Measurements from ENCODE around the gene LRRTM2. TPM values are rescaled to one million over a fixed set of nuclear protein-coding genes. Genes with fewer than 3 reads are reported as not detected.

LRRTM2 gene
- total RNA-seq, 1 experiment from 2014 or later, result not detected

DNA sequence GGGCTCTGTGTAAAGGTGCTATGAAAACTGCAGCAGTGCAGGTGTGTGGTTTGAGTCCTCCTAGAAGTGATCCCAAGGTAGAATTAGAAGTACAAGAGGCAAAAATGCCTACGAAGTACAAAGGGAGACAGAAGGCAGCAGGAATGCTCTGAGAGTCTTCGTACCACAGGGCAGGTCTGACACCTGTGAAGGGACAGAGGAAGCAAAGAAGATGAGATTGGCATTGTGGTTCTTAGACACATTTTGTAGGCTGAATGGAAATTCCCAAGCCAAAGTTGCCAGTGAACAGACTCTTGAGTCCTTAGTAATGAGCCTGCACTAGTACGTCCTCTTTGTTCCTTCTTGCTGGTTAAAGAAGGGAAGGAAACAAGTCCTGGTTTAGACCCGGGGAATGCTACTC is 1.7 kb upstream of the LRRTM2 start:
- Histone ChIP-seq H4K20me1 (ENCODE audit: insufficient read depth, low read depth, low read length) (0 out of 2 replicates have a peak, but pooled peaks cover 5% of the 10 kb centered on the region), H3K36me3 (ENCODE audit: insufficient read depth, low read length) (no peaks in the 10 kb centered on the region), H3K4me3 (ENCODE audit: low read length) (no peak overlapping the region), H3K27me3 (ENCODE audit: low read length) (no peaks in the 10 kb centered on the region), H3K27ac (ENCODE audit: low read length) (no peak overlapping the region), H3K9me2 (replicated peaks; ENCODE audit: insufficient read depth, low read length) (no peaks in the 10 kb centered on the region), H3K4me2 (ENCODE audit: low read depth, low read length, poor library complexity, severe bottlenecking) (no peak overlapping the region), H3K4me1 (ENCODE audit: low read length) (no peaks in the 10 kb centered on the region), H2AFZ (ENCODE audit: low read length) (no peak overlapping the region), H3K9me3 (ENCODE audit: low read length) (no peaks in the 10 kb centered on the region), H3K9ac (ENCODE audit: low read length) (no peak overlapping the region), H3K79me2 (ENCODE audit: low read length) (no peaks in the 10 kb centered on the region)
- DNase-seq, result no peak

DNA sequence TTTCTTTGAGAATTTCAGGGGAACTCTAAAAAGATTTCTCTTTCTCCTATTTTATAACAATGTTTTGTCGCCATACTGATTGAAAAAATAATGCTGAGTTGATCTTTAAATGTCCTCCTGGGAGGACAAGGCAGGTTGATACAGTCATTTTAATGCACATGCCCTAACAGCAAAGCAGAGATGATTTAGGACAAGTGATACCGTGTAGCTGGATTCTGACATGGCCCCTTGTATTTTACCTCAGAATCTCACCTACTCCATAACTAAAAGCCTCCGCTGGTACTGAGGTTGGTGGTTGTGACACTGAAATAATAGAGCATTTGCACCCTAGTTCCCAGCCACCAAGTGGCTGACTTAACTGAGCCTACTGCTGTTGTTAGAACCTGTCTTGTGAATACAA is 811 bp upstream of the LRRTM2 start:
- Histone ChIP-seq H3K4me2 (ENCODE audit: low read depth, low read length, poor library complexity, severe bottlenecking) (no peak overlapping the region), H3K9ac (ENCODE audit: low read length) (no peak overlapping the region), H3K27ac (ENCODE audit: low read length) (no peak overlapping the region), H3K27me3 (ENCODE audit: low read length) (no peaks in the 10 kb centered on the region), H3K4me3 (ENCODE audit: low read length) (no peak overlapping the region), H3K36me3 (ENCODE audit: insufficient read depth, low read length) (no peaks in the 10 kb centered on the region), H4K20me1 (ENCODE audit: insufficient read depth, low read depth, low read length) (0 out of 2 replicates have a peak, but pooled peaks cover 5% of the 10 kb centered on the region), H3K79me2 (ENCODE audit: low read length) (no peaks in the 10 kb centered on the region), H3K4me1 (ENCODE audit: low read length) (no peaks in the 10 kb centered on the region), H3K9me3 (ENCODE audit: low read length) (no peaks in the 10 kb centered on the region), H2AFZ (ENCODE audit: low read length) (no peak overlapping the region), H3K9me2 (replicated peaks; ENCODE audit: insufficient read depth, low read length) (no peaks in the 10 kb centered on the region)
- DNase-seq, result no peak

DNA sequence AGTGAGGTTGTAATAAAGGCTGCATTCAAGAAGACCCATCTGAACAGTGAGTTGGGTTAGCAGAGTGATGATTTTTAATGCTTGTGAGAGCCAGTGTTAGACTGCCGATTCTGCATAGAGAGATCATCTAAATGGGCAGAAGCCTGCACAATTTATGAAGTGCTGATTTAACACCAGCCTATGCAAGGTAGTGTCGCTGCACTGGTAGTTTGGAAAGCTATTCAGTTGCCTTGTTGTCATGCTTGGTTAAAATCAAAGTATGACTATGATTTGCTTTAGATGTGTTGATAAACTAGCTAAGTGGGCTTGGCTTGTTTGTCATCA is 379 bp upstream of the LRRTM2 start:
- H3K36me3 ChIP-seq (ENCODE audit: insufficient read depth, low read length), result no peaks in the 10 kb centered on the region
- no peak overlapping the region for H3K4me2 ChIP-seq (ENCODE audit: low read depth, low read length, poor library complexity, severe bottlenecking)
- H3K9me2 ChIP-seq (replicated peaks; ENCODE audit: insufficient read depth, low read length), result no peaks in the 10 kb centered on the region
- H3K27ac ChIP-seq (ENCODE audit: low read length), result no peak overlapping the region
- no peak overlapping the region for H3K4me3 ChIP-seq (ENCODE audit: low read length)
- H2AFZ ChIP-seq (ENCODE audit: low read length), result no peak overlapping the region
- no peak overlapping the region for H3K9ac ChIP-seq (ENCODE audit: low read length)
- 0 out of 2 replicates have a peak, but pooled peaks cover 5% of the 10 kb centered on the region for H4K20me1 ChIP-seq (ENCODE audit: insufficient read depth, low read depth, low read length)
- H3K79me2 ChIP-seq (ENCODE audit: low read length), result no peaks in the 10 kb centered on the region
- H3K4me1 ChIP-seq (ENCODE audit: low read length), result no peaks in the 10 kb centered on the region
- H3K27me3 ChIP-seq (ENCODE audit: low read length), result no peaks in the 10 kb centered on the region
- DNase-seq, result no peak
- H3K9me3 ChIP-seq (ENCODE audit: low read length), result no peaks in the 10 kb centered on the region

DNA sequence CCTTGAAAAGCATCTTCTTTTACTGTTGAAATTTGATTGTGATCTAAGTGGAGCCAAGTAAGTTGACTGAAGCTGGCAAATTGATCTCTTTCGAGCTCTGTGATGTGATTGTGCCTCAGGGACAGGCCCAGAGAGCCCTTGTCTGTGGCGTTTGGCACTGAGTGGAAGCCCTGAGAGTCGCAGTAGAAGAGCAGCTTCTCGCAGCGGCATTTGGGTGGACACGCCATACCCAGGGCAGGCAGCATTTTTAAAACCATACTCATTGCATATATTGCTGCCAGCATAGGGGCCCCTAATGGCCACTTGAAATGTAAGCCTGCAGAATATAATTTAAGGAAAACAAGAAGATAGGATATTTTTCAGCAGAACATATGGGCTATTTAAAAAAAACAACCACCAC is 894 bp downstream of the LRRTM2 start:
- Histone ChIP-seq H3K9me2 (replicated peaks; ENCODE audit: insufficient read depth, low read length) (no peaks in the 10 kb centered on the region), H3K9ac (ENCODE audit: low read length) (no peak overlapping the region), H3K4me1 (ENCODE audit: low read length) (no peaks in the 10 kb centered on the region), H2AFZ (ENCODE audit: low read length) (no peak overlapping the region), H3K27ac (ENCODE audit: low read length) (no peak overlapping the region), H3K9me3 (ENCODE audit: low read length) (no peaks in the 10 kb centered on the region), H3K36me3 (ENCODE audit: insufficient read depth, low read length) (no peaks in the 10 kb centered on the region), H3K27me3 (ENCODE audit: low read length) (no peaks in the 10 kb centered on the region), H4K20me1 (ENCODE audit: insufficient read depth, low read depth, low read length) (0 out of 2 replicates have a peak, but pooled peaks cover 5% of the 10 kb centered on the region), H3K4me2 (ENCODE audit: low read depth, low read length, poor library complexity, severe bottlenecking) (no peak overlapping the region), H3K4me3 (ENCODE audit: low read length) (no peak overlapping the region), H3K79me2 (ENCODE audit: low read length) (no peaks in the 10 kb centered on the region)
- no peak for DNase-seq

DNA sequence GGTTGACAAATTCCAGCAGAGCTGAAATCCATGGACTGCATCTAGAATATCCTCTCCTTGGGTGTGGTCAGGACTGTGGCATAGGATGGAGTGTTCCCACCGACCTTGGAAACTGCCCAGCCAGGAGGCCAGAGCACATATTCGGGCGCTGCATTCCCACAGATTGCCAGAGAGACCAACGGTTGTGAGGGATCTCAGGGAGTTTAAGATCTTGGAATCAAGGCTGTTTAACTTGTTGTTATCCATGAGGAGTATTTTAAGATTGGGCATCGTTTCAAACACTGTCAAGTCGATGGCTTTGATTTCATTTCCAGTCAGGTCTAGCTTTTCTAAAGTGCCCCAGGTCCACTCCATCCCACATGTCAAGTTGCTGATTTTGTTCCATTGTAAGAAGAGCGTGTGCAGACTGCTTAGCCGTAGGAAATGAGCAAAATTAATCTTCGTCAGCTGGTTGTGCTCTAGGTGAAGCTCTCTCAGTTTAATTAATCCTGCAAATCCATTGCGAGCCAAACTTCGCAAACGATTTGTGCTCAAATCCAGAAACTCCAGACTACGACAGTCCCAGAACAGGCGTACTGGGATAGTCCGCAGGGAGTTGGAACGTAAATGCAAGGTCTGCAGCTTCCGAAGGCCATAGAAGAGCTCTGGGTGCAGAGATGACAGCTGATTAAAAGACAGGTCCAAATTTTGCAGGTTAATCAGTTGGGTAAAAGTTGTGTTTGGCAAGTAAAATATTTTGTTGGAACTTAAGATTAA is 1.5 kb downstream of the LRRTM2 start:
- Histone ChIP-seq H3K4me2 (ENCODE audit: low read depth, low read length, poor library complexity, severe bottlenecking) (no peak overlapping the region), H3K79me2 (ENCODE audit: low read length) (no peaks in the 10 kb centered on the region), H3K4me3 (ENCODE audit: low read length) (no peak overlapping the region), H3K9me3 (ENCODE audit: low read length) (no peaks in the 10 kb centered on the region), H4K20me1 (ENCODE audit: insufficient read depth, low read depth, low read length) (0 out of 2 replicates have a peak, but pooled peaks cover 5% of the 10 kb centered on the region), H3K9ac (ENCODE audit: low read length) (no peak overlapping the region), H3K9me2 (replicated peaks; ENCODE audit: insufficient read depth, low read length) (no peaks in the 10 kb centered on the region), H3K36me3 (ENCODE audit: insufficient read depth, low read length) (no peaks in the 10 kb centered on the region), H3K27ac (ENCODE audit: low read length) (no peak overlapping the region), H2AFZ (ENCODE audit: low read length) (no peak overlapping the region), H3K4me1 (ENCODE audit: low read length) (no peaks in the 10 kb centered on the region), H3K27me3 (ENCODE audit: low read length) (no peaks in the 10 kb centered on the region)
- no peak for DNase-seq

DNA sequence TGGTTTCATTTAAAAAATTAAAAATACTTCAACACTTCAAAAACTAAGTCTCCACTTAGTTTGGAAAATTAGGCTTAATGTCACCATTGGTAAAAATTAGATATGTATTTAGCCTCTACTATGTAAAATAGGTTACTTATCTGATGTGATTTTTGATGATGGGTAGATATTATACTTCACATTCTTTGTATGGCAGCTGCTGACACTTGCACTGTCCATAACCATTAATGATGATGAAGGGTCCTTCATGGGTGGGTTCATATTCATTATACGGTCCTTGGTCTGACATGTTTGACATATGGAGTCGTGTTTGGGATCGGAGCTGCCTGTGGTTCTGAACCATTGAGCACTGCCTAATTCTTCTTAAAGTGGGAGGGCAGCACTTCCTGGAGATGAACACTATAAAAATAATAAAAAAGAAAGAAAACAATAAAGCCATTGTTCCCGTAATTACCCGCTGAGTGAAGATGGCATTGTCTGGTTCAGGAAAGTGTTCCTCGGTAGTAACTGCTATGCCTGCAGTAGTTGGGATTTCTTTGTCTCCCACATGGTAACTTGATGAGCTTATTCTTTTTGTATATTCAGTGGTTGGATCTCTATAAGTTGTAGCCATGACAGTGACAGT is 2.2 kb downstream of the LRRTM2 start:
- no peaks in the 10 kb centered on the region for H3K79me2 ChIP-seq (ENCODE audit: low read length)
- no peak overlapping the region for H3K27ac ChIP-seq (ENCODE audit: low read length)
- H3K9me3 ChIP-seq (ENCODE audit: low read length), result no peaks in the 10 kb centered on the region
- no peak overlapping the region for H2AFZ ChIP-seq (ENCODE audit: low read length)
- no peaks in the 10 kb centered on the region for H3K4me1 ChIP-seq (ENCODE audit: low read length)
- no peak for DNase-seq
- no peak overlapping the region for H3K4me3 ChIP-seq (ENCODE audit: low read length)
- no peaks in the 10 kb centered on the region for H3K27me3 ChIP-seq (ENCODE audit: low read length)
- H3K9ac ChIP-seq (ENCODE audit: low read length), result no peak overlapping the region
- no peaks in the 10 kb centered on the region for H4K20me1 ChIP-seq (ENCODE audit: insufficient read depth, low read depth, low read length)
- H3K9me2 ChIP-seq (replicated peaks; ENCODE audit: insufficient read depth, low read length), result no peaks in the 10 kb centered on the region
- H3K4me2 ChIP-seq (ENCODE audit: low read depth, low read length, poor library complexity, severe bottlenecking), result no peak overlapping the region
- no peaks in the 10 kb centered on the region for H3K36me3 ChIP-seq (ENCODE audit: insufficient read depth, low read length)

DNA sequence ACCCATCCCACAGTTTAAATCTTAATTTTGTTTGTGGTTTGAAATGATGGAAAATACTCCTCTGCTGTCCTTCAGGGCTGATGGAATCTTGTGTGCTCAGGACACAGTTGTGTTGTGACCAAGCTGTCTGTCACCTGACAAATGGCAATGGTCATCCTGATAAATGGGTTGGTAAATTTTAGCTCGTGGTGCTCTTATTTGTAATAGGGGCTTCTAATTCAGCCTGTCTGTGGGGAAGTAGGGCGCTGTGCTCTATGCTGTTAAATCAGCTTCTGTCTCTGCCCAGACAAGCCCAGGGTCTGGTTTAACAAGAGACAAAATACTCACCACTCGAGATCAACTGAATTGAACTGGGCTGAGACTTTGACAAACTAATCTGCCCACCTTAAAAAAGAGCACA is 4.5 kb downstream of the LRRTM2 start:
- Histone ChIP-seq H3K9me2 (replicated peaks; ENCODE audit: insufficient read depth, low read length) (no peaks in the 10 kb centered on the region), H3K27ac (ENCODE audit: low read length) (no peak overlapping the region), H3K4me2 (ENCODE audit: low read depth, low read length, poor library complexity, severe bottlenecking) (no peak overlapping the region), H3K27me3 (ENCODE audit: low read length) (no peaks in the 10 kb centered on the region), H3K79me2 (ENCODE audit: low read length) (no peaks in the 10 kb centered on the region), H4K20me1 (ENCODE audit: insufficient read depth, low read depth, low read length) (no peaks in the 10 kb centered on the region), H3K36me3 (ENCODE audit: insufficient read depth, low read length) (no peaks in the 10 kb centered on the region), H3K4me3 (ENCODE audit: low read length) (no peak overlapping the region), H3K9me3 (ENCODE audit: low read length) (no peaks in the 10 kb centered on the region), H3K9ac (ENCODE audit: low read length) (no peak overlapping the region), H2AFZ (ENCODE audit: low read length) (no peak overlapping the region), H3K4me1 (ENCODE audit: low read length) (no peaks in the 10 kb centered on the region)
- no peak for DNase-seq

DNA sequence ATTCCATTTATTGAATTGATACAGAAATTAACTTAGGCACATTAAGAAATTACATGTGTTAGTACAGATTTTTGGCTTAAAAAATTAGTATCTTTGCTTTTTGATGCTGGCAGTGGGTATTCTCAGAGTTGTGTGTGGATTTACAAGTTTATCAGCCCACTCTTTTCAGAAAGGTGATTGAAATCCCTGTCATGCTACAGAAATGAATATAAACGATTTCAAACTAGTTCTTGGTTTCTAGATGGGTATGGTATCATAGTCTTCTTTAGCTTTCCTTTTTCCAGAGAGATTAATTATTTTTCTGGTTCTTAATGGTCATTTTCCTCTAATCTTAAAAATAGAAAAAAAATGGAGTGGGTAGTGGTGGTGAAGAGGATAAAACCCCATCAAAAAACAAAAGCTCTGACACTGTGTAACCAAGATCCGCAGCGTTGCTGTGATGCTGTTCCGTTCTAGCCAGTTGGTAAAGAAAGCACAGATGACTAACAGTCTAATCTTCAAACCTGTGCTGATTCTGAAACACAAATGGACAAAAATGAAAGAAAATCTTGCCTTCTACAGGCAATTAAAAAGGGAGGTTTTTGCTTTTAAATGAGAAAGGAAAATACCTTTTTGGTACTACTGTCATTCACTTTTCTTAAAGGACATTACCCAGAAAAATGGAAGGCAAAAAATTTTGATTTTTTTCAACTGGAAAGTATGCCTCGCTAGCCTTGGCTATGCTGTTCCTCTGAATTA is 5.2 kb downstream of the LRRTM2 start:
- Histone ChIP-seq H3K27me3 (ENCODE audit: low read length) (no peaks in the 10 kb centered on the region), H3K27ac (ENCODE audit: low read length) (no peak overlapping the region), H3K9me3 (ENCODE audit: low read length) (no peaks in the 10 kb centered on the region), H3K9me2 (replicated peaks; ENCODE audit: insufficient read depth, low read length) (no peaks in the 10 kb centered on the region), H3K4me3 (ENCODE audit: low read length) (no peak overlapping the region), H3K9ac (ENCODE audit: low read length) (no peak overlapping the region), H3K4me2 (ENCODE audit: low read depth, low read length, poor library complexity, severe bottlenecking) (no peak overlapping the region), H3K4me1 (ENCODE audit: low read length) (no peaks in the 10 kb centered on the region), H3K79me2 (ENCODE audit: low read length) (no peaks in the 10 kb centered on the region), H4K20me1 (ENCODE audit: insufficient read depth, low read depth, low read length) (no peaks in the 10 kb centered on the region), H3K36me3 (ENCODE audit: insufficient read depth, low read length) (no peaks in the 10 kb centered on the region), H2AFZ (ENCODE audit: low read length) (no peak overlapping the region)
- DNase-seq, result no peak
